Measurements from ENCODE around the gene GTF2A1.

GRCh38 chr14:81176241-81176640, 44.5 kb downstream of the GTF2A1 start:
- TF ChIP-seq CTCF (IDR thresholded peaks at IDR 0.05) (no peak), POLR2A (IDR thresholded peaks at IDR 0.05) (no peak)
